ENCODE results near the gene PHF21B.

- TF ChIP-seq, protein P1, sequence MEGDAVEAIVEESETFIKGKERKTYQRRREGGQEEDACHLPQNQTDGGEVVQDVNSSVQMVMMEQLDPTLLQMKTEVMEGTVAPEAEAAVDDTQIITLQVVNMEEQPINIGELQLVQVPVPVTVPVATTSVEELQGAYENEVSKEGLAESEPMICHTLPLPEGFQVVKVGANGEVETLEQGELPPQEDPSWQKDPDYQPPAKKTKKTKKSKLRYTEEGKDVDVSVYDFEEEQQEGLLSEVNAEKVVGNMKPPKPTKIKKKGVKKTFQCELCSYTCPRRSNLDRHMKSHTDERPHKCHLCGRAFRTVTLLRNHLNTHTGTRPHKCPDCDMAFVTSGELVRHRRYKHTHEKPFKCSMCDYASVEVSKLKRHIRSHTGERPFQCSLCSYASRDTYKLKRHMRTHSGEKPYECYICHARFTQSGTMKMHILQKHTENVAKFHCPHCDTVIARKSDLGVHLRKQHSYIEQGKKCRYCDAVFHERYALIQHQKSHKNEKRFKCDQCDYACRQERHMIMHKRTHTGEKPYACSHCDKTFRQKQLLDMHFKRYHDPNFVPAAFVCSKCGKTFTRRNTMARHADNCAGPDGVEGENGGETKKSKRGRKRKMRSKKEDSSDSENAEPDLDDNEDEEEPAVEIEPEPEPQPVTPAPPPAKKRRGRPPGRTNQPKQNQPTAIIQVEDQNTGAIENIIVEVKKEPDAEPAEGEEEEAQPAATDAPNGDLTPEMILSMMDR (IDR thresholded peaks at IDR 0.05): no peak
- no peak for TF ChIP-seq POLR2A (IDR thresholded peaks at IDR 0.05)
Observed at GRCh38 chr22:44906999-44907644, 102.7 kb downstream of the PHF21B start.
